Measurements from ENCODE around the gene PTPN12.

The PTPN12 gene

GRCh38 chr7:77667459-77668086, 130.5 kb downstream of the PTPN12 start:
- no peak for DNase-seq

GRCh38 chr7:77674878-77675277, 137.8 kb downstream of the PTPN12 start:
- DNase-seq = peak; percentile 60

GRCh38 chr7:77679608-77680007, 142.5 kb downstream of the PTPN12 start:
- no peak for DNase-seq

- no peak for DNase-seq
Observed at GRCh38 chr7:77680266-77680665, 143.2 kb downstream of the PTPN12 start.

- no peak for DNase-seq
Observed at GRCh38 chr7:77684030-77684429, 146.9 kb downstream of the PTPN12 start.

- DNase-seq = no peak
Observed at GRCh38 chr7:77685233-77685632, 148.1 kb downstream of the PTPN12 start.

GRCh38 chr7:77687100-77687746, 150.1 kb downstream of the PTPN12 start:
- DNase-seq = no peak

GRCh38 chr7:77687747-77688144, 150.7 kb downstream of the PTPN12 start:
- peak; percentile 77 for DNase-seq

Data from activated CD4-positive, alpha-beta T cell treated with anti-CD3 and anti-CD28 coated beads, Interleukin-10, Interleukin-2, amounts not matched to agents 100 ng/mL and 50 ng/mL, durations not matched to agents 16 hours and 8 hours (primary cell).